ENCODE data around the gene RPL28. TPM values are rescaled to one million over a fixed set of nuclear protein-coding genes. Genes with fewer than 3 reads are reported as not detected.
A peak's percentile ranks its signal among the peaks of the same experiment; 100 is the strongest.

Gene RPL28
- total and polyA plus RNA-seq, 2 of the 4 experiments (the other 2 are of a cell fraction), result 386 to 1,693 TPM

- POLR2A ChIA-PET (ENCODE audit: unreplicated experiment), result no interaction called here
- Histone ChIP-seq H3K27me3 (ENCODE audit: control insufficient read depth, insufficient read depth, low read length) (no peaks in the 10 kb centered on the region), H4K91ac (ENCODE audit: insufficient read depth, low read depth, low read length) (no peak overlapping the region; the same call in 1 of the 2 replicates), H3K36me3 (ENCODE audit: control insufficient read depth, insufficient read depth, low read length) (peaks cover 6% of the 10 kb centered on the region), H3K9ac (ENCODE audit: low read depth, low read length) (no peak overlapping the region), H2BK5ac (ENCODE audit: low read depth, low read length, poor library complexity, severe bottlenecking) (no peak overlapping the region), H2BK15ac (ENCODE audit: low read depth, low read length) (no peak overlapping the region), H3K4me1 (ENCODE audit: control insufficient read depth, insufficient read depth, low read length) (peaks cover 14% of the 10 kb centered on the region), H3K4me3 (ENCODE audit: insufficient read depth, low read depth, low read length) (no peak overlapping the region), H3K79me1 (ENCODE audit: low read depth in 1 of 2, low read length in 2 of 2) (peaks cover 14 to 16% of the 10 kb centered on the region in 2 experiments; a peak in 3 of 4 replicates), H4K20me1 (ENCODE audit: insufficient read depth, low read length) (peaks cover 13% of the 10 kb centered on the region), H3K27ac (ENCODE audit: insufficient read depth, low read length) (no peak overlapping the region), H3K9me1 (ENCODE audit: insufficient read depth, low read length) (0 out of 2 replicates have a peak, but pooled peaks cover 4% of the 10 kb centered on the region), H3K4ac (ENCODE audit: low read depth, low read length) (no peak overlapping the region), H3K56ac (ENCODE audit: extremely low read depth, insufficient read depth, low read length) (no peak overlapping the region), H2BK120ac (ENCODE audit: low read depth, low read length) (no peak overlapping the region), H3K14ac (replicated peaks; ENCODE audit: low read depth, low read length) (no peak overlapping the region), H3K4me2 (ENCODE audit: low read depth, low read length) (no peak overlapping the region), H2AK9ac (replicated peaks; ENCODE audit: low read depth, low read length, poor library complexity) (no peak overlapping the region), H2BK20ac (ENCODE audit: low read depth, low read length) (no peak overlapping the region), H3K9me3 (ENCODE audit: control insufficient read depth, insufficient read depth, low read length) (no peaks in the 10 kb centered on the region), H3K18ac (ENCODE audit: low read depth, low read length) (no peak overlapping the region), H2AFZ (replicated peaks; ENCODE audit: low read length, poor library complexity) (no peak overlapping the region), H4K5ac (ENCODE audit: low read depth, low read length) (no peak overlapping the region), H2AK5ac (ENCODE audit: low read depth, low read length) (0 out of 2 replicates have a peak overlapping the region, but pooled peaks have one; percentile 61), H3K23ac (ENCODE audit: low read depth, low read length) (no peak overlapping the region), H4K8ac (ENCODE audit: low read depth in 2 of 2, low read length in 2 of 2) (no peak overlapping the region)
- in situ Hi-C loops (cut with MboI; ENCODE audit: low sequenced_read_pairs) (loop anchor here (10.0 kb wide), 1 partner anchor 87 kb away; no protein-coding TSS in a partner anchor), intact Hi-C loops (cut with micrococcal nuclease) (no loop called here), dilution Hi-C loops (cut with HindIII; ENCODE audit: low sequenced_read_pairs, unreplicated experiment) (no loop called here)
- ATAC-seq (ENCODE audit: low read depth), result no peak
- CTCF ChIA-PET, result no interaction called here
- no peak for DNase-seq
- BruUV-seq (replicated peaks), result no TSS peak
- TF ChIP-seq CTCF (conservative IDR thresholded peaks at IDR 0.05; ENCODE audit: low read depth, low read length), result no peak
- TF ChIP-seq RAD21 (IDR thresholded peaks at IDR 0.05; ENCODE audit: low read length), result no peak
- no peak for TF ChIP-seq MAZ (IDR thresholded peaks at IDR 0.05; ENCODE audit: borderline replicate concordance, low read depth, low read length)
- TF ChIP-seq ELK1 (IDR thresholded peaks at IDR 0.05; ENCODE audit: borderline replicate concordance, low read depth, low read length), result no peak
- no peak for TF ChIP-seq USF2 (IDR thresholded peaks at IDR 0.05; ENCODE audit: low read depth, low read length)
- no peak for TF ChIP-seq POLR2A (IDR thresholded peaks at IDR 0.05; ENCODE audit: low read depth, low read length)
- no peak for TF ChIP-seq SMC3 (IDR thresholded peaks at IDR 0.05; ENCODE audit: low read depth, low read length)
- TF ChIP-seq MXI1 (IDR thresholded peaks at IDR 0.05; ENCODE audit: borderline replicate concordance, low read depth, low read length), result no peak
- 97 to 98% methylated on average over 3 to 4 of the region's 5 CpGs for WGBS, 2 experiments (ENCODE audit: extremely low coverage in 2 of 2, insufficient read length in 1 of 2)
Measured at GRCh38 chr19:55382013-55382412, 3.7 kb upstream of the RPL28 start.

All from IMR-90 (cell line).